ENCODE measurements around the gene SHTN1.
A peak's percentile ranks its signal among the peaks of the same experiment; 100 is the strongest.

SHTN1 gene

GRCh38 chr10:117005026-117005526 is at the start of gene SHTN1:
Gene SHTN1 (minus strand): TSS chr10:117005187. CDS start chr10:117005079, 108 bp downstream.
- H3K9me3 Mint-ChIP-seq, result no peaks in the 10 kb centered on the region
- H3K4me3 Mint-ChIP-seq, result peak within 1 kb of the TSS; percentile 49
- no peak within 1 kb of the TSS for H3K27ac Mint-ChIP-seq
- no peak for DNase-seq (ENCODE audit: low spot score in 2 of 2)
- H3K36me3 Mint-ChIP-seq, result no peaks in the 10 kb centered on the region
- peak; percentile 44 for ATAC-seq
- no peaks in the 10 kb centered on the region for H3K4me1 Mint-ChIP-seq

GRCh38 chr10:117053482-117053881 is 48.5 kb upstream of the SHTN1 start:
- DNase-seq (ENCODE audit: low spot score in 2 of 2) (no peak), ATAC-seq (no peak)
- H3K4me3 Mint-ChIP-seq, result no peak overlapping the region
- no peaks in the 10 kb centered on the region for H3K4me1 Mint-ChIP-seq
- H3K9me3 Mint-ChIP-seq, result peaks cover 16% of the 10 kb centered on the region
- H3K36me3 Mint-ChIP-seq, result no peaks in the 10 kb centered on the region
- H3K27ac Mint-ChIP-seq, result no peak overlapping the region

- ATAC-seq (no peak), DNase-seq (ENCODE audit: low spot score in 2 of 2) (no peak)
- Mint-ChIP-seq H3K9me3 (peaks cover 26% of the 10 kb centered on the region), H3K4me3 (no peak overlapping the region), H3K36me3 (no peaks in the 10 kb centered on the region), H3K4me1 (no peaks in the 10 kb centered on the region), H3K27ac (no peak overlapping the region)
Observed at GRCh38 chr10:117047947-117048346, 43.0 kb upstream of the SHTN1 start.

GRCh38 chr10:117016266-117016665 is 11.3 kb upstream of the SHTN1 start:
- H3K27ac Mint-ChIP-seq, result no peak overlapping the region
- no peak for ATAC-seq
- H3K4me1 Mint-ChIP-seq, result no peaks in the 10 kb centered on the region
- H3K9me3 Mint-ChIP-seq, result no peaks in the 10 kb centered on the region
- no peak overlapping the region for H3K4me3 Mint-ChIP-seq
- DNase-seq (ENCODE audit: low spot score in 2 of 2), result no peak
- H3K36me3 Mint-ChIP-seq, result no peaks in the 10 kb centered on the region

GRCh38 chr10:117014835-117015234 is 9.8 kb upstream of the SHTN1 start:
- ATAC-seq (no peak), DNase-seq (ENCODE audit: low spot score in 2 of 2) (no peak)
- Mint-ChIP-seq H3K4me1 (no peaks in the 10 kb centered on the region), H3K4me3 (no peak overlapping the region), H3K27ac (no peak overlapping the region), H3K9me3 (no peaks in the 10 kb centered on the region), H3K36me3 (no peaks in the 10 kb centered on the region)

- H3K36me3 Mint-ChIP-seq, result no peaks in the 10 kb centered on the region
- no peak for ATAC-seq
- no peak overlapping the region for H3K4me3 Mint-ChIP-seq
- H3K9me3 Mint-ChIP-seq, result no peaks in the 10 kb centered on the region
- no peak overlapping the region for H3K27ac Mint-ChIP-seq
- DNase-seq (ENCODE audit: low spot score in 2 of 2), result no peak
- no peaks in the 10 kb centered on the region for H3K4me1 Mint-ChIP-seq
Observed at GRCh38 chr10:117007080-117007479, 2.1 kb upstream of the SHTN1 start.

GRCh38 chr10:117005527-117006055 is 604 bp upstream of the SHTN1 start:
- no peak for ATAC-seq
- no peak for DNase-seq (ENCODE audit: low spot score in 2 of 2)
- H3K4me3 Mint-ChIP-seq, result peak overlapping the region; percentile 49
- H3K27ac Mint-ChIP-seq, result no peak overlapping the region
- H3K36me3 Mint-ChIP-seq, result no peaks in the 10 kb centered on the region
- H3K9me3 Mint-ChIP-seq, result no peaks in the 10 kb centered on the region
- H3K4me1 Mint-ChIP-seq, result no peaks in the 10 kb centered on the region

- peak; percentile 32 for ATAC-seq
- H3K27ac Mint-ChIP-seq, result no peak overlapping the region
- no peaks in the 10 kb centered on the region for H3K9me3 Mint-ChIP-seq
Observed at GRCh38 chr10:117004227-117005025, 561 bp downstream of the SHTN1 start.

GRCh38 chr10:117003336-117003735 is 1.7 kb downstream of the SHTN1 start:
- Mint-ChIP-seq H3K9me3 (no peaks in the 10 kb centered on the region), H3K27ac (no peak overlapping the region), H3K4me3 (no peak overlapping the region), H3K4me1 (no peaks in the 10 kb centered on the region), H3K36me3 (no peaks in the 10 kb centered on the region)
- ATAC-seq (no peak), DNase-seq (ENCODE audit: low spot score in 2 of 2) (no peak)

More at GRCh38 chr10:117004227-117005025, 561 bp downstream of the SHTN1 start:
- H3K36me3 Mint-ChIP-seq, result no peaks in the 10 kb centered on the region
- DNase-seq (ENCODE audit: low spot score in 2 of 2), result no peak
- peak overlapping the region; percentile 49 for H3K4me3 Mint-ChIP-seq
- H3K4me1 Mint-ChIP-seq, result no peaks in the 10 kb centered on the region

- no peak overlapping the region for H3K27ac Mint-ChIP-seq
- no peak overlapping the region for H3K4me3 Mint-ChIP-seq
- no peaks in the 10 kb centered on the region for H3K4me1 Mint-ChIP-seq
- no peaks in the 10 kb centered on the region for H3K36me3 Mint-ChIP-seq
- ATAC-seq (no peak), DNase-seq (ENCODE audit: low spot score in 2 of 2) (no peak)
- H3K9me3 Mint-ChIP-seq, result no peaks in the 10 kb centered on the region
Observed at GRCh38 chr10:117002206-117002605, 2.8 kb downstream of the SHTN1 start.

GRCh38 chr10:117001144-117001543 is 3.8 kb downstream of the SHTN1 start:
- Mint-ChIP-seq H3K27ac (no peak overlapping the region), H3K4me3 (no peak overlapping the region), H3K9me3 (no peaks in the 10 kb centered on the region), H3K4me1 (no peaks in the 10 kb centered on the region), H3K36me3 (no peaks in the 10 kb centered on the region)
- DNase-seq (ENCODE audit: low spot score in 2 of 2) (no peak), ATAC-seq (no peak)

GRCh38 chr10:117000580-117000979 is 4.4 kb downstream of the SHTN1 start:
- ATAC-seq (no peak), DNase-seq (ENCODE audit: low spot score in 2 of 2) (no peak)
- H3K4me3 Mint-ChIP-seq, result no peak overlapping the region
- H3K9me3 Mint-ChIP-seq, result no peaks in the 10 kb centered on the region
- no peaks in the 10 kb centered on the region for H3K36me3 Mint-ChIP-seq
- H3K27ac Mint-ChIP-seq, result no peak overlapping the region
- no peaks in the 10 kb centered on the region for H3K4me1 Mint-ChIP-seq

- H3K27ac Mint-ChIP-seq, result no peak overlapping the region
- no peak overlapping the region for H3K4me3 Mint-ChIP-seq
- DNase-seq (ENCODE audit: low spot score in 2 of 2) (no peak), ATAC-seq (no peak)
- no peaks in the 10 kb centered on the region for H3K4me1 Mint-ChIP-seq
- no peaks in the 10 kb centered on the region for H3K9me3 Mint-ChIP-seq
- H3K36me3 Mint-ChIP-seq, result no peaks in the 10 kb centered on the region
Observed at GRCh38 chr10:116998172-116998571, 6.8 kb downstream of the SHTN1 start.

GRCh38 chr10:116997015-116997414 is 8.0 kb downstream of the SHTN1 start:
- Mint-ChIP-seq H3K4me1 (no peaks in the 10 kb centered on the region), H3K36me3 (no peaks in the 10 kb centered on the region), H3K4me3 (no peak overlapping the region), H3K27ac (no peak overlapping the region), H3K9me3 (no peaks in the 10 kb centered on the region)
- ATAC-seq (no peak), DNase-seq (ENCODE audit: low spot score in 2 of 2) (no peak)

GRCh38 chr10:116995648-116996047 is 9.3 kb downstream of the SHTN1 start:
- H3K27ac Mint-ChIP-seq, result no peak overlapping the region
- no peak for DNase-seq (ENCODE audit: low spot score in 2 of 2)
- no peaks in the 10 kb centered on the region for H3K36me3 Mint-ChIP-seq
- H3K4me3 Mint-ChIP-seq, result no peak overlapping the region
- no peaks in the 10 kb centered on the region for H3K4me1 Mint-ChIP-seq
- H3K9me3 Mint-ChIP-seq, result no peaks in the 10 kb centered on the region
- no peak for ATAC-seq
